K562 (cell line): ENCODE measurements around the gene AGT. TPM values are rescaled to one million over a fixed set of nuclear protein-coding genes. Genes with fewer than 3 reads are reported as not detected.

Experiments
- ATAC-seq: fragments of 200-7000 bp; cut with Tn5 transposase; 3 replicates; pipeline ENCODE4 v1.9.1; 2020; ENCODE audit warnings: moderate library complexity
- BruUV-seq: library from RNA; stranded (reverse); fragments of 400-500 nt; replicated peaks from 2 replicates; lab custom pipeline; 2021; lab: Mats Ljungman, UMichigan
- CTCF ChIA-PET: fragments of 300-600 bp; formaldehyde crosslinking; extraction: SDS; loops from one replicate; lab custom pipeline; 2021; ENCODE audit warnings: low intra/inter-chr PET ratio; lab: Yijun Ruan, JAX
- POLR2A ChIA-PET: fragments of 300-600, 350-650 bp; sonication (Branson Sonifier 250); formaldehyde crosslinking; extraction: SDS; loops from one replicate; lab custom pipeline; 2021; ENCODE audit warnings: antibody characterized with exemption, inconsistent platforms; lab: Yijun Ruan, JAX
- DNase-seq, 4 experiments: peaks; one replicate each; pipeline versions ENCODE4 v3.0.0 to v3.0.0-alpha.2; 2011 to 2018; ENCODE audit warnings: low spot score in 3 of 4, mixed read lengths in 3 of 4; ENCODE audit errors: extremely low read depth in 1 of 4
- FAIRE-seq: peaks from 2 replicates; lab custom pipeline; 2011; peaks lifted over from hg19 to GRCh38; lab: Jason Lieb, UNC
- H2AFZ ChIP-seq: 2 replicates; pipeline ENCODE4 v1.6.0; 2011; ENCODE audit warnings: low read depth, low read length, control low read depth, inconsistent platforms
- H3K27ac ChIP-seq: fragments of 200-600 bp; 3 replicates; pipeline ENCODE4 v1.8.0; 2011; ENCODE audit warnings: low read depth, mild to moderate bottlenecking, control low read depth, inconsistent platforms, low read length, moderate library complexity, mixed read lengths; ENCODE audit errors: extremely low read depth
- H3K27me3 ChIP-seq, 2 experiments: fragments of 300-600 bp in 1 of 2; 2 replicates in 1 of 2; 3 replicates in 1 of 2; pipeline versions ENCODE4 v1.6.0 to v1.8.0; 2011; ENCODE audit warnings: inconsistent platforms in 2 of 2, low read length in 2 of 2, mild to moderate bottlenecking in 1 of 2, mixed read lengths in 1 of 2, moderate library complexity in 1 of 2; ENCODE audit not compliant: control insufficient read depth in 2 of 2, insufficient read depth in 2 of 2
- H3K36me3 ChIP-seq: fragments of 300-600 bp; 3 replicates; pipeline ENCODE4 v1.8.0; 2011; ENCODE audit warnings: mild to moderate bottlenecking, low read length, inconsistent platforms; ENCODE audit not compliant: control insufficient read depth, insufficient read depth
- H3K4me1 ChIP-seq, 2 experiments: fragments of 200-600 bp in 1 of 2; replicated peaks in 1 of 2; 2 replicates in 1 of 2; 3 replicates in 1 of 2; pipeline versions ENCODE4 v1.5.1 to v1.8.0; 2011; ENCODE audit warnings: inconsistent platforms in 2 of 2, low read length in 2 of 2, mild to moderate bottlenecking in 1 of 2, mixed read lengths in 1 of 2, moderate library complexity in 1 of 2; ENCODE audit not compliant: control insufficient read depth in 2 of 2, insufficient read depth in 2 of 2
- H3K4me2 ChIP-seq: 2 replicates; pipeline ENCODE4 v1.6.1; 2011; ENCODE audit warnings: low read length, control low read depth, inconsistent platforms, mixed read lengths; ENCODE audit not compliant: insufficient read depth
- H3K4me3 ChIP-seq: fragments of 200-600 bp; sonication (generic), shearing (Covaris generic); 2 replicates; pipeline ENCODE4 v1.5.1; 2016; ENCODE audit warnings: control low read depth, inconsistent platforms
- H3K79me2 ChIP-seq: fragments of 200-600 bp; 3 replicates; pipeline ENCODE4 v1.8.0; 2011; ENCODE audit warnings: low read length, inconsistent platforms; ENCODE audit not compliant: control insufficient read depth, insufficient read depth
- H3K9ac ChIP-seq, 2 experiments: 2 replicates each; pipeline versions ENCODE4 v1.6.0 to v1.6.1; 2011; ENCODE audit warnings: low read depth in 2 of 2, low read length in 2 of 2, control low read depth in 1 of 2, inconsistent platforms in 1 of 2, mild to moderate bottlenecking in 1 of 2, mixed read lengths in 1 of 2; ENCODE audit not compliant: insufficient read depth in 1 of 2
- H3K9me1 ChIP-seq: one replicate; pipeline ENCODE4 v1.6.0; 2011; ENCODE audit warnings: inconsistent platforms, mild to moderate bottlenecking, low read length, moderate library complexity; ENCODE audit not compliant: control insufficient read depth, insufficient read depth
- H3K9me3 ChIP-seq: replicated peaks from 2 replicates; pipeline ENCODE4 v1.5.1; 2011; ENCODE audit warnings: low read depth, low read length, inconsistent platforms; ENCODE audit not compliant: control insufficient read depth, insufficient read depth
- H4K20me1 ChIP-seq: replicated peaks from 2 replicates; pipeline ENCODE4 v1.6.1; 2011; ENCODE audit warnings: low read length, inconsistent platforms, mixed read lengths; ENCODE audit not compliant: control insufficient read depth, insufficient read depth
- CBX3 ChIP-seq, 2 experiments: IDR thresholded peaks; 1 replicate in 1 of 2; 2 replicates in 1 of 2; pipeline ENCODE4 v1.6.1; 2012; ENCODE audit warnings: inconsistent platforms in 2 of 2, low read length in 2 of 2, borderline replicate concordance in 1 of 2, control low read depth in 1 of 2
- NFE2 ChIP-seq: IDR thresholded peaks from 2 replicates; pipeline ENCODE4 v1.6.1; 2014; ENCODE audit warnings: antibody characterized with exemption, low read depth
- PBX2 ChIP-seq, 2 experiments: IDR thresholded peaks in 1 of 2; conservative IDR thresholded peaks in 1 of 2; 2 replicates each; pipeline ENCODE4 v1.6.1; 2016; ENCODE audit warnings: low read depth in 2 of 2, mild to moderate bottlenecking in 1 of 2, missing compliant biosample characterization in 1 of 2, missing genetic modification characterization in 1 of 2, moderate library complexity in 1 of 2
- WGBS: fragments of 100-300 bp; shearing (Covaris generic); methylation state at CpG from one replicate; pipeline ENCODE4 v1.1.6; 2016; ENCODE audit warnings: low coverage, mixed read lengths; ENCODE audit not compliant: insufficient coverage; ENCODE audit errors: missing lambda C conversion rate; 5-methylcytosine and 5-hydroxymethylcytosine counted together
- in situ Hi-C: fragments of 300-500 bp; cut with MboI; formaldehyde crosslinking; loops from 4 replicates; pipeline ENCODE4 v1.15.0; 2018; ENCODE audit warnings: inconsistent platforms, mixed read lengths
- intact Hi-C: fragments of 100-400 bp; cut with micrococcal nuclease; formaldehyde crosslinking; loops from 2 replicates; pipeline ENCODE4 v1.14.2; 2022
- polyA plus RNA-seq, 8 experiments: library from polyadenylated mRNA; depleted of rRNA in 4 of 8; stranded (reverse) in 5 of 8; unstranded in 3 of 8; fragments of >200 nt; fragmentation: Nextera tagmentation in 2 of 8; fragmentation: Illumina TruSeq in 1 of 8; extraction: Ambion mirVana in 2 of 8; extraction: Trizol in 1 of 8; gene quantifications; 2 replicates each; pipeline versions ENCODE4 v1.2.1 to v1.2.3, GENCODE V29; 2011 to 2014; ENCODE audit warnings: inconsistent platforms in 1 of 8, missing spikeins in 1 of 8
- total RNA-seq, 7 experiments: library from RNA; depleted of rRNA in 6 of 7; stranded (reverse); fragments of >200 nt in 6 of 7; fragmentation: Illumina TruSeq in 2 of 7; extraction: Trizol in 2 of 7; gene quantifications; 2 replicates each; pipeline versions ENCODE4 v1.2.1 to v1.2.3, GENCODE V29; 2011 to 2021; ENCODE audit warnings: low replicate concordance in 1 of 7

AGT gene
- total and polyA plus RNA-seq, 9 of the 15 experiments (the other 6 are each of a cell fraction or from before 2014, with no cell fraction given): 0.40 TPM; not detected in 8

- H3K4me1 ChIP-seq: no peaks in the 10 kb centered on the region
- no peak overlapping the region for H2AFZ ChIP-seq
- FAIRE-seq (no peak), ATAC-seq (no peak), DNase-seq (no peak)
- H3K9me3 ChIP-seq: peaks cover 8% of the 10 kb centered on the region; the same call in 1 of the 2 replicates
- ChIA-PET POLR2A (no interaction called here), CTCF (no interaction called here)
- no TSS peak for BruUV-seq
- in situ Hi-C loops: no loop called here
- no peak for TF ChIP-seq CBX3 (IDR thresholded peaks at IDR 0.05; ENCODE audit: borderline replicate concordance in 1 of 2, low read length in 2 of 2)
- no peak for TF ChIP-seq NFE2
- TF ChIP-seq PBX2 (CRISPR knock-in tag; IDR thresholded peaks at IDR 0.05; ENCODE audit: low read depth): no peak
- no peak for TF ChIP-seq PBX2 (tag; conservative IDR thresholded peaks at IDR 0.05; ENCODE audit: low read depth)
- H3K79me2 ChIP-seq: no peaks in the 10 kb centered on the region
- no peaks in the 10 kb centered on the region for H3K27me3 ChIP-seq
- no peak overlapping the region for H3K4me2 ChIP-seq
- no peaks in the 10 kb centered on the region for H3K9me1 ChIP-seq
- no peaks in the 10 kb centered on the region for H4K20me1 ChIP-seq
- H3K36me3 ChIP-seq: peaks cover 88% of the 10 kb centered on the region
- H3K27ac ChIP-seq: no peak overlapping the region
- intact Hi-C loops: no loop called here
- WGBS: 89% methylated on average over 2 of the region's 2 CpGs
- H3K9ac ChIP-seq: no peak overlapping the region
- no peak overlapping the region for H3K4me3 ChIP-seq
Measured at GRCh38 chr1:230674581-230674980, 39.3 kb downstream of the AGT start.
